Duodenal mucosa (tissue), 2 donors: ENCODE measurements around the gene SIK1.
"Not testable (repeated sequence)": the region's sequence is repeated elsewhere in the genome, so short reads cannot be mapped to it uniquely, and the experiment has no call there.

Experiments used
- H3K27ac ChIP-seq: one replicate; pipeline ENCODE4 v1.7.0; 2013; ENCODE audit warnings: low read depth, low read length
- H3K27me3 ChIP-seq, 2 donors: one replicate each; pipeline ENCODE4 v1.7.0; 2013; ENCODE audit warnings: low read length in 2 of 2, control low read depth in 1 of 2; ENCODE audit not compliant: insufficient read depth in 2 of 2, control insufficient read depth in 1 of 2
- H3K36me3 ChIP-seq, 2 donors: one replicate each; pipeline ENCODE4 v1.7.0; 2013; ENCODE audit warnings: low read length in 2 of 2, control low read depth in 1 of 2; ENCODE audit not compliant: insufficient read depth in 2 of 2, control insufficient read depth in 1 of 2
- H3K4me1 ChIP-seq, 2 donors: one replicate each; pipeline ENCODE4 v1.7.0; 2013; ENCODE audit warnings: low read length in 2 of 2, control low read depth in 1 of 2; ENCODE audit not compliant: insufficient read depth in 2 of 2, control insufficient read depth in 1 of 2
- H3K4me3 ChIP-seq, 2 donors: one replicate each; pipeline ENCODE4 v1.7.0; 2013; ENCODE audit warnings: low read length in 2 of 2, low read depth in 1 of 2
- H3K9ac ChIP-seq, 2 donors: one replicate each; pipeline ENCODE4 v1.7.0; 2013; ENCODE audit warnings: low read length in 2 of 2, low read depth in 1 of 2
- H3K9me3 ChIP-seq, 2 donors: one replicate each; pipeline ENCODE4 v1.7.0; 2013; ENCODE audit warnings: low read length in 2 of 2, control low read depth in 1 of 2; ENCODE audit not compliant: control insufficient read depth in 1 of 2

Gene SIK1

GRCh38 chr21:43426404-43427241 lies at the start of gene SIK1:
Gene SIK1 (minus strand): TSS chr21:43427131. CDS start chr21:43426178, 953 bp downstream.
- H3K36me3 ChIP-seq, H3K27ac ChIP-seq: not testable (repeated sequence)

GRCh38 chr21:43471597-43472242 lies 44.8 kb upstream of the SIK1 start:
- not testable (repeated sequence) for H3K27me3 ChIP-seq

More at GRCh38 chr21:43426404-43427241, at the start of gene SIK1:
- not testable (repeated sequence) for H3K4me1 ChIP-seq, H3K9me3 ChIP-seq, H3K27me3 ChIP-seq, H3K4me3 ChIP-seq, H3K9ac ChIP-seq

GRCh38 chr21:43469719-43470458 lies 43.0 kb upstream of the SIK1 start:
- H3K27me3 ChIP-seq, H3K36me3 ChIP-seq, H3K4me1 ChIP-seq, H3K9ac ChIP-seq, H3K27ac ChIP-seq, H3K9me3 ChIP-seq, H3K4me3 ChIP-seq: not testable (repeated sequence)

More at GRCh38 chr21:43471597-43472242, 44.8 kb upstream of the SIK1 start:
- not testable (repeated sequence) for H3K4me1 ChIP-seq, H3K4me3 ChIP-seq, H3K27ac ChIP-seq, H3K9ac ChIP-seq, H3K9me3 ChIP-seq, H3K36me3 ChIP-seq

- no peaks in the 10 kb centered on the region for H3K9me3 ChIP-seq
Observed at GRCh38 chr21:43467785-43468184, 40.9 kb upstream of the SIK1 start.

GRCh38 chr21:43465159-43465558 lies 38.2 kb upstream of the SIK1 start:
- not testable (repeated sequence) for H3K27ac ChIP-seq, H3K9me3 ChIP-seq, H3K9ac ChIP-seq, H3K27me3 ChIP-seq, H3K4me3 ChIP-seq, H3K4me1 ChIP-seq, H3K36me3 ChIP-seq

More at GRCh38 chr21:43467785-43468184, 40.9 kb upstream of the SIK1 start:
- H3K4me3 ChIP-seq: no peak overlapping the region
- no peaks in the 10 kb centered on the region for H3K4me1 ChIP-seq
- no peaks in the 10 kb centered on the region for H3K27me3 ChIP-seq
- H3K9ac ChIP-seq: no peak overlapping the region
- H3K27ac ChIP-seq: no peak overlapping the region
- H3K36me3 ChIP-seq: no peaks in the 10 kb centered on the region

GRCh38 chr21:43463498-43464261 lies 36.7 kb upstream of the SIK1 start:
- H3K9me3 ChIP-seq, H3K27me3 ChIP-seq, H3K4me3 ChIP-seq, H3K9ac ChIP-seq, H3K4me1 ChIP-seq, H3K36me3 ChIP-seq, H3K27ac ChIP-seq: not testable (repeated sequence)

GRCh38 chr21:43462932-43463331 lies 36.0 kb upstream of the SIK1 start:
- not testable (repeated sequence) for H3K27ac ChIP-seq, H3K9me3 ChIP-seq, H3K36me3 ChIP-seq, H3K4me1 ChIP-seq, H3K4me3 ChIP-seq, H3K27me3 ChIP-seq, H3K9ac ChIP-seq

- not testable (repeated sequence) for H3K4me3 ChIP-seq, H3K36me3 ChIP-seq, H3K27ac ChIP-seq, H3K9ac ChIP-seq, H3K4me1 ChIP-seq, H3K27me3 ChIP-seq, H3K9me3 ChIP-seq
Observed at GRCh38 chr21:43460475-43460874, 33.5 kb upstream of the SIK1 start.

- not testable (repeated sequence) for H3K27me3 ChIP-seq, H3K9me3 ChIP-seq, H3K36me3 ChIP-seq, H3K4me3 ChIP-seq, H3K27ac ChIP-seq, H3K4me1 ChIP-seq, H3K9ac ChIP-seq
Observed at GRCh38 chr21:43458995-43459394, 32.1 kb upstream of the SIK1 start.
